GM18502 (cell line): ENCODE results near the gene NEMF.
A peak's percentile ranks its signal among the peaks of the same experiment; 100 is the strongest.
"Not testable (repeated sequence)": the region's sequence is repeated elsewhere in the genome, so short reads cannot be mapped to it uniquely, and the experiment has no call there.

Experiments used
- ATAC-seq: cut with Tn5 transposase; IDR thresholded peaks from one replicate; pipeline ENCODE4 v1.9.1; 2021; ENCODE audit warnings: mild to moderate bottlenecking; ENCODE audit not compliant: unreplicated experiment, poor library complexity

NEMF gene

DNA sequence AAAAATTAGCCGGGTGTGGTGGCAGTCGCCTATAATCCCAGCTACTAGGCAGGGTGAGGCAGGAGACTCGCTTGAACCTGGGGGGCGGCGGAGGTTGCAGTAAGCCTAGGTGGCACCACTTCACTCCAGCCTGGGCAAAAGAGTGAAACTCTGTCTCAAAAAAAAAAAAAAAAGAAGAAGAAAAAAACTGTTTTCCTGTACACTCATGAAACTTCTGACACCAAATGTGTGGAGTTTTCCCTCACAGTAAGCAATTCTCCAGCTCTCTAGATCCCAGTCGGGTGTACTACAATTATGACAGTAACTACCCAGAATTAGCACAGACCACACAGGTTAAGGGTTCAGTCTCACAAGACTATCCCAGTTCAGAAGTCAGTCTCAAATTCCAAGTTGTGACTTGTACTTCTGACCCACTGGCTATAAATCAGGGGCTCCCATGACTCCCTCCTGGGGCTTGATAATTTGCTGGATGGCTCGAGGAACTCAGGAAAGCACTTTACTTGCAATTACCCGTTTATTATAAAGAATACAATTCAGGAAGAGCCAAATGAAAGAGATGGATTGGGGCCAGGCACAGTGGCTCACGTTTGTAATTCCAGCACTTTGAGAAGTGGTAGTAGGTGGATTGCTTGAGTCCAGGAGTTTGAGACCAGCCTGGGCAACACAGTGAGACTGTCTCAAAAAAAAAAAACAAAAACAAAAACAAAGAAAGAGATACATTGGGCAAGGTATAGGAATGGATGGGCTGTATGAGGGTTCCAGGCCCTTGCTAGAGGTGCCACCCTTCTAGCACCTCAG, 27.9 kb upstream of the NEMF start:
- ATAC-seq: no peak

DNA sequence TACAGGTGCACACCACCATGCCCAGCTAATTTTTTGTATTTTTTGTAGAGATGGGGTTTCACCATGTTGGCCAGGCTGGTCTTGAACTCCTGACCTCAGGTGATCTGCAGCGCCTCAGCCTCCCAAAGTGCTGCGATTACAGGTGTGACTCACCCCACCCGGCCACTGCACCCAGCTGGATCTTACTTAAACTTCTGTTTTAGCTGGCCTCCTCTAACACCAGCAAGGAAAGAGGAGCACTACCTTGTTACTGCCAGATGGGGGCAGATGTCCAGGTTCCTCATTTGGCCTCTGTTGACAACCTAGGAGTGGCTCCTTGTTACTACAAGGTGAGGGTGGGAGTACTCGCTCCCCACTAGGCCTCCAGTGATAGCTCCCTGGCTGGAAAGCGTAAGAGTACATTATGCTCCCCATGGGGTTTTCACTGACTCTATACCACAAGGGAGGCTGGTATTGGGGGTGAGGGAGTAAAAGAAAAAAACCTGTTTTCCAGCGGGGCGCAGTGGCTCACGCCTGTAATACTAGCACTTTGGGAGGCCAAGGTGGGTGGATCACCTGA, 27.1 kb upstream of the NEMF start:
- ATAC-seq: peak; percentile 80

GRCh38 chr14:49876563-49877127, 24.1 kb upstream of the NEMF start:
- ATAC-seq: no peak

- no peak for ATAC-seq
These were observed 23.1 kb upstream of the NEMF start for GRCh38 chr14:49875640-49876198.

GRCh38 chr14:49873548-49873947, 21.0 kb upstream of the NEMF start:
- ATAC-seq: not testable (repeated sequence)

DNA sequence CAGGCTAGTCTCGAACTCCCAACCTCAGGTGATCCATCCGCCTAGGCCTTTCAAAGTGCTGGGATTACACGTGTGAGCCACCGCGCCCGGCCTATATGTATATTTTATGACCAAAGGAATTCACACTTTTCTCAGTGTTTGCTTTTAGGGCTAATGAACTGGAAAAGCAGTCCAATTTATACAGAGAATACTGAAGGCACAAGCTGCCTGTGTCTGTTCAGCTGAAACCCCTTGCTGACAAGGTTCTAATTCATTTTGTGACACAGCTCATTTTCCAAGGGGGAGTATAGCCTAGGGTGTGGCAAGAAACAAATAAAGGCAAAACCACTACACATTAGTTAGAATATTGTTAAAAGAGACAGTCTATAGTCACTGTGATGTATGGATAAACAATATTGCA, 18.3 kb upstream of the NEMF start:
- ATAC-seq: no peak

GRCh38 chr14:49868720-49869114, 16.1 kb upstream of the NEMF start:
- no peak for ATAC-seq

GRCh38 chr14:49867831-49868719, 15.5 kb upstream of the NEMF start:
- peak; percentile 88 for ATAC-seq

DNA sequence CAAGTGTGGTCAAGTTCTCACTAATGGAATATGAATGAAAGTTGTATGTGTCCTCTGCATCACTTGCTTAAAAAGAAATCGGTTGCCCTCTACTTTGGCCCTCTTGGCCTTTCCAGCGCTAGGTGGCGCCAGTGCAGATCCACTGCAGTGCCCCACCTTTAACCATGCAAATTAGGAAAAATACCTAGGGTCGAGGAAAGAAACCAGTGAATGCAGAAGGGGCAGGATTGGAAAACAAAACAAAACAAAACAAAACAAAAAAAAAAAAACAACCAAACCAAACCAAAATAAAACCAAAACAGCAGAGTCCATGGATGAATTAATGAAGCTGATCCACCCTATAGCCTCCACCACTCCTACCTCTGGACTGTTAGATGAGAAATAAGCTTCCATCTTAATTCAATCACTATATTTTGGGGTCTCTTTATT, 12.9 kb upstream of the NEMF start:
- no peak for ATAC-seq

DNA sequence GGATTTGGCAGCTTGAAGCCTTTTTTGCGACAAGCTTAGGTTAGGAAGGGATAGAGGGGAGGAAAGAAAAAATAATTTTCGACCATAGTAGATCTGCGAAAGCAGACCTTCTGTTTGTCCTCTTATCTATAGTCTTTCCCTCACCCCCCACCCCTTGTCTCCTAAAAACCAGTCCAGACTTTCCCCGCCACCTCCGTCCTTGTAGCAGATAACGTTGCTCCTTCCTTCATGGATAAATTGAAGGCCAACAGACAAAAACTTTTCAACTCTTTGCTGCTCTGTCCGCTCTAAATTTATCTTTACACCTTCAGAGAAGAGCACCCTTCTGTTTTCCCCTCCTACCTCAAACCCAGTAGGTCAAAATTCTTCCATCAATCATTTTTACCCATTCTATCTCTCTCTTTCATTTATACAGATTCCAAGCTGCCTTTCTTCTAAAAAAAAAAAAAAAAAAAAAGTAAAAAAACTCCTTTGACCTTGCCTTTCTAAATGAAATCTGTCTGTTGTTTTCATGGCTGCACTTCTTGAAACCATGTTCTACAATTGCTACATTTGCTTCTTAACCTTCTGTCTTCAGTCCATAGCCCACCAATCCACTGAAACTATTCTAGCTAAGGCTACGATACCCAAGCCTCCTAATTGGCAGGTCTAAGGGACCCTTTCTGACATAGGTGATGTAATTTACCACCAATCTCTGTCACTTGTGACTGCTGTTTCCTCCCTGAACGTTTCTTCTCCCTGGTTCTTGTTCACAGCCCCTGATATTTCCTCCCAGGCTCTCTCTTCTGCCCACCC, 11.1 kb upstream of the NEMF start:
- no peak for ATAC-seq

GRCh38 chr14:49862089-49862673, 9.6 kb upstream of the NEMF start:
- ATAC-seq: peak; percentile 29

DNA sequence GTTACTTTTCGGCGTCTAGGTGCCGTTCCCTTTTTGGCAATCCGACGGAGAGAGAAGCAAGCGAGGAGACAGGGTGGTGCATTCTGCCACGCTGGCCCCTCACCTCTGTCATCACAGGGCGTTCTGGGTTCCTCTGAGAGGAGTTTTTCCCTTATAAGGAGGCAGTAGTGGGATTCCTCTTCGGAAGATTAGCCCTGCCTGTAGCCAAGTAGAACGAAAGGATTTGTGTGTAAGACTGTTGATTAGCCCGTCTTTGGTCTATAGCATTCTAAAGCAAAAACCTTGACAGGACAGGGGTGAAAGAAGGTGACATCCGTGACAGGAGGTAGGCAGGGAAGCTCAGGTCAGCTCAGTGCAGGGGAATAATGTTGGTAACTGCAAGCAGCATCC, 9.1 kb upstream of the NEMF start:
- ATAC-seq: peak; percentile 13

DNA sequence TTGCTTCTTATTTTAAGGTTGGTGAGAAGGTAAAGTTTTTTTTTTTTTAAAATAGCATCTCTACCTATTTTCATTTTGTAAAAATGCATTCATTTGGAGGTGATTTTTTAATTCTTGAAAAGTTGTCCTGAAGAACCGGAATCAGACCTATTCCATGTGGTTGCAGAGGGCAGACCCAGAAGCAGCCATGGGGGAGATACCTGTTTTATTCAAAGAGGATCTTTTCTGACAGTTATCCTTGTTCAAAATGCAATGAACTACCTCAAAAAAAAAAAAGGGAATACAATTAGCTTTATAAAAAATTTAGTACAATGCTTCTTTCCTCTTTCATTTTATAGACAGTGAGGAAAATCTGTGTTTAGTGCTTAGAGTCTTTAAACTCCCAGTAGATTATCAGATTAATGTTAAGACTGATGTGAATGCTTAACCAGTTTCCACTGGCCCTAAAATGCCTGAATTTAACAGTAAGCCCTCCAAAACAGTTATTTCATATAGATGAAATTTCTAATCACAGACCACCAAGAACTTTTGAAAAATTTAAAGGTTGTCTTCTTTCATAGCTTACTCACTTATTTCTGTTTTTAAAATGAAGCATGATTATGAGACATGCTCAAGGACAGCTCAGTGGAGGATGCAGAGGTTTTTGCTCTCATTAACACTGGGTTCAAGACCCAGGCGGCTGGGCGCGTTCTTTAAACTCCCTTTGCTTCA, 8.6 kb upstream of the NEMF start:
- ATAC-seq: no peak

GRCh38 chr14:49858383-49858782, 5.8 kb upstream of the NEMF start:
- no peak for ATAC-seq

DNA sequence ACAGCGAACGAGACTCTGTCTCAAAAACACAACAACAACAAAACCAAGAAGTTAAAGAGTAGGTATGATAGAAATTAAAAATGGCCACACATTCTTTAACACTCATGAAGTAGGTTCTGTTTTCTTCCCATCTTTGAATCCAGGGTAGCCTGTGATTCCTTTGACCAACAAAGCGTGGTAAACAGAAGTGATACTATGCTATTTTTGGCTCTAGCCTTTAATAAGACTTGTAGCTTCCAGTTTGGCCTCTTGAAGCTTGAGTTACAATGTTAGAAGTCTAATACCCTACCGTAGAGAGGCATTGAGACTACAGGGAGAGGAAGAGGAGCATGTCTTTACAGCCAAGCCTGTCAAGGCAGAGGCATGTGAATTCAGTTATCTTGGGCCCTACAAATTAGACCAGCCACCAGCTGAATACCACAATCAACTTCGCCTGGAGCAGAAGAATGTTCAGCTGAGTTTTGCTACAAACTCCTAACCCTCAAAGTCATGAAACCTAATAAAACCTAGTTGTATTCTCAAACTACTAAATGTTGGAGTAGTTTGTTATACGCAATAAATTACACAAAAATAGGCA, 4.9 kb upstream of the NEMF start:
- ATAC-seq: no peak

DNA sequence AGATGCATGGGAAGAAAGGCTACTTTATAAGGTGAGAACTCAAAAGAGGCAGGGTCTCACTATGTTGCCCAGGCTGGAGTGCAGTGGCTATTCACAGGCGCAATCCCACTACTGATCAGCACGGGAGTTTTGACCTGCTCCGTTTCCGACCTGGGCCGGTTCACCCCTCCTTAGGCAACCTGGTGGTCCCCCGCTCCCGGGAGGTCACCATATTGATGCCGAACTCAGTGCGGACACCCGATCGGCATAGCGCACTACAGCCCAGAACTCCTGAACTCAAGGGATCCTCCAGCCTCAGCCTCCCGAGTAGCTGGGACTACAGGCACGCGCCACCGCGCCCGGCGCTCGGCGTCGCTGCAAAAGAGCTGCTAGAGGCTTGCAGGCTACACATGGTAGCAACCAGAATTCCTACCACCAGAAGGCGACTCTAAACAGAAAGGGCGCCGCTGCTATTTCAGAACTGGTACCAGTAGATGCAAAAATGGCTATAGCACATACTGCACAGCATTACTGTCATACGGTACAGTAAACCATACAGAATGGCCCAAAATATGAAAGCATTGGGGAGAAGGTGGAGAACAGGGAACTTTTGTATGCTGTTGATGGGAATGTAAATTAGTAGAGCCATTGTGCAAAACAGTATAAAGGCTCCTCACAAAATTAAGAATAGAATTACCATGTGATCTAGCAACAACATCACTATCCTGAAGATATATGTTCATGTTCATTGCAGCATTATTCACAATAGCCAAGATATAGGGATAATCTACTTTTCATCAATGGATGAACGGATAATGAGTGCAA, 1.2 kb upstream of the NEMF start:
- peak; percentile 50 for ATAC-seq

- ATAC-seq: peak; percentile 16
These were observed 530 bp upstream of the NEMF start for GRCh38 chr14:49853158-49853477.

GRCh38 chr14:49851813-49852212, 775 bp downstream of the NEMF start:
- no peak for ATAC-seq
